Neutrophil (primary cell): ENCODE data around the gene CAMK2A.

Source experiments
- H3K27ac ChIP-seq: fragments of 200-600 bp; sonication (generic); 2 replicates; pipeline ENCODE4 v1.5.1; 2016; ENCODE audit warnings: mild to moderate bottlenecking, moderate library complexity
- H3K27me3 ChIP-seq: fragments of 200-600 bp; sonication (generic); 2 replicates; pipeline ENCODE4 v1.6.0; 2016; ENCODE audit warnings: mild to moderate bottlenecking
- H3K36me3 ChIP-seq: fragments of 200-600 bp; sonication (generic); 2 replicates; pipeline ENCODE4 v1.5.1; 2017
- H3K4me1 ChIP-seq, 2 experiments: fragments of 200-600 bp in 1 of 2; sonication (generic) in 1 of 2; 1 replicate in 1 of 2; 2 replicates in 1 of 2; pipeline versions ENCODE4 v1.5.1 to v1.6.1; 2013 to 2016; ENCODE audit warnings: low read depth in 1 of 2, low read length in 1 of 2, mild to moderate bottlenecking in 1 of 2, moderate library complexity in 1 of 2; ENCODE audit not compliant: control insufficient read depth in 1 of 2, insufficient read depth in 1 of 2
- H3K4me3 ChIP-seq, 2 experiments: fragments of 200-600 bp in 1 of 2; sonication (generic) in 1 of 2; 1 replicate in 1 of 2; 2 replicates in 1 of 2; pipeline ENCODE4 v1.5.1; 2013 to 2016; ENCODE audit warnings: low read depth in 1 of 2, low read length in 1 of 2, mild to moderate bottlenecking in 1 of 2, moderate library complexity in 1 of 2
- H3K9me3 ChIP-seq: fragments of 200-600 bp; sonication (generic); 2 replicates; pipeline ENCODE4 v1.5.1; 2016
- CTCF ChIP-seq: fragments of 200-600 bp; sonication (generic); IDR thresholded peaks from 2 replicates; pipeline ENCODE4 v1.5.1; 2016; ENCODE audit warnings: antibody characterized with exemption

Gene CAMK2A

GRCh38 chr5:150254774-150255173 is 34.8 kb downstream of the CAMK2A start:
- no peak for TF ChIP-seq CTCF
- Histone ChIP-seq H3K27me3 (no peaks in the 10 kb centered on the region), H3K9me3 (no peaks in the 10 kb centered on the region), H3K4me3 (no peak overlapping the region), H3K36me3 (no peaks in the 10 kb centered on the region), H3K27ac (no peak overlapping the region), H3K4me1 (no peaks in the 10 kb centered on the region)

- Histone ChIP-seq H3K4me1 (no peaks in the 10 kb centered on the region), H3K27ac (no peak overlapping the region), H3K9me3 (no peaks in the 10 kb centered on the region), H3K36me3 (no peaks in the 10 kb centered on the region), H3K4me3 (no peak overlapping the region), H3K27me3 (no peaks in the 10 kb centered on the region)
- no peak for TF ChIP-seq CTCF
Measured at GRCh38 chr5:150254363-150254762, 35.2 kb downstream of the CAMK2A start.

GRCh38 chr5:150253416-150254208 is 36.0 kb downstream of the CAMK2A start:
- Histone ChIP-seq H3K36me3 (no peaks in the 10 kb centered on the region), H3K4me1 (no peaks in the 10 kb centered on the region), H3K27me3 (no peaks in the 10 kb centered on the region), H3K9me3 (no peaks in the 10 kb centered on the region), H3K4me3 (no peak overlapping the region), H3K27ac (no peak overlapping the region)
- no peak for TF ChIP-seq CTCF

GRCh38 chr5:150252489-150252888 is 37.1 kb downstream of the CAMK2A start:
- no peak for TF ChIP-seq CTCF
- H3K36me3 ChIP-seq, result no peaks in the 10 kb centered on the region
- no peak overlapping the region for H3K27ac ChIP-seq
- H3K27me3 ChIP-seq, result no peaks in the 10 kb centered on the region
- no peak overlapping the region for H3K4me3 ChIP-seq
- H3K4me1 ChIP-seq, result no peaks in the 10 kb centered on the region
- no peaks in the 10 kb centered on the region for H3K9me3 ChIP-seq

GRCh38 chr5:150251504-150251903 is 38.1 kb downstream of the CAMK2A start:
- TF ChIP-seq CTCF, result no peak
- Histone ChIP-seq H3K36me3 (no peaks in the 10 kb centered on the region), H3K27ac (no peak overlapping the region), H3K4me1 (no peaks in the 10 kb centered on the region), H3K9me3 (no peaks in the 10 kb centered on the region), H3K27me3 (no peaks in the 10 kb centered on the region), H3K4me3 (no peak overlapping the region)
